DND-41 (cell line): ENCODE data around the gene JAKMIP2.

Source experiments
- CTCF ChIP-seq: IDR thresholded peaks from 2 replicates; pipeline ENCODE4 v1.5.1; 2012; ENCODE audit warnings: borderline replicate concordance, low read length, moderate library complexity, mild to moderate bottlenecking; ENCODE audit not compliant: poor library complexity, severe bottlenecking; ENCODE audit errors: extremely low read depth
- EZH2 ChIP-seq: IDR thresholded peaks from 3 replicates; pipeline ENCODE4 v1.6.1; 2012; ENCODE audit warnings: borderline replicate concordance, low read depth, mild to moderate bottlenecking, moderate library complexity, low read length, inconsistent platforms; ENCODE audit not compliant: severe bottlenecking

GRCh38 chr5:147801461-147801860 lies 18.9 kb upstream of the JAKMIP2 start:
- no peak for TF ChIP-seq CTCF
- TF ChIP-seq EZH2 = no peak
